Motor neuron (in vitro differentiated cells): ENCODE results near the gene AMMECR1. TPM values are rescaled to one million over a fixed set of nuclear protein-coding genes. Genes with fewer than 3 reads are reported as not detected.
"Not testable (repeated sequence)": the region's sequence is repeated elsewhere in the genome, so short reads cannot be mapped to it uniquely, and the experiment has no call there.

Experiments used
- ATAC-seq, 8 experiments: fragments of 200-7000 bp; cut with Tn5 transposase; replicated peaks in 6 of 8; 2 replicates each; pipeline ENCODE4 v1.8.0; 2021; ENCODE audit warnings: mild to moderate bottlenecking in 8 of 8, moderate library complexity in 8 of 8
- H3K27ac ChIP-seq, 2 donors: fragments of 250-450 bp; sonication (Bioruptor Pico); 2 replicates each; pipeline ENCODE4 v1.9.0; 2021; ENCODE audit warnings: antibody characterized with exemption in 2 of 2, mild to moderate bottlenecking in 2 of 2, moderate library complexity in 1 of 2
- H3K4me1 ChIP-seq, 2 donors: fragments of 250-450 bp; sonication (Bioruptor Pico); replicated peaks in 1 of 2; 2 replicates each; pipeline ENCODE4 v1.6.1; 2021; ENCODE audit warnings: antibody characterized with exemption in 2 of 2, mild to moderate bottlenecking in 2 of 2, moderate library complexity in 1 of 2
- H3K4me3 ChIP-seq, 5 donors: fragments of 250-450 bp; sonication (Bioruptor Pico); 2 replicates each; pipeline ENCODE4 v1.9.0; 2021; ENCODE audit warnings: antibody characterized with exemption in 5 of 5, mild to moderate bottlenecking in 5 of 5, moderate library complexity in 4 of 5
- WGBS, 10 experiments: fragments of 450-650 bp; shearing (Covaris generic); methylation state at CpG; one replicate each; pipeline ENCODE4 v1.0.0; 2022; 5-methylcytosine and 5-hydroxymethylcytosine counted together
- in situ Hi-C, 9 experiments: fragments of 400-800 bp; cut with MboI; loops; one replicate each; pipeline ENCODE4 v1.15.0; 2021; ENCODE audit warnings: low sequenced_read_pairs in 9 of 9, low pct_unique_long_range_greater_than_20kb in 2 of 9; ENCODE audit not compliant: unreplicated experiment in 9 of 9
- total RNA-seq, 8 experiments: library from RNA; unstranded; fragments of 300-600 nt; gene quantifications; 2 replicates each; pipeline versions ENCODE4 v1.2.3 to v1.2.4, GENCODE V29; 2022

Gene AMMECR1
- total RNA-seq, 8 experiments from 2014 or later, result 3.3 to 9.9 (median 5.9) TPM

DNA sequence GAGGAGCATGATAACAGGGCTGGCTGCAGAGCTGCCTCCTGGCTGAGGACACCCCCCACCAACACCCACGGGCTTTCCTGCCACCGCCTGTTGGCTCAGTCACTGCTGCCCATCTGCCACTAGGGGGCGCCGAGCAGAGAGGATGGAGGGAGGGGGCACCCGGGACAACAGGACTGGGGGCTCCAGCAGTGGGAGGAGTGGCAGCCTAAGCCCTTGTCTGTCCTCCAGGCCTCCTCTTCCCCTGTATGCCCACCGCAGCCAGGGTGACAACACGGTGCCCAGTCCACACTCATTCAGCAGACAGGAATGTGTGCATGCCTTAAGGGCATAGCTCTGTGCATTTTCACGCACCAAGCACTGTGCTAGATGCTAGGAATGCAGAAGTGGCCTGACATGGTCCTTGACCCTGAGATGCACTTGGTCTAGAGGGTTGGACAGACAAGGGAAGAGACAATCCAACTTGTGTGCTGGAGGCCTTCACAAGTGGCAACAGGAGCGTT, 149.9 kb downstream of the AMMECR1 start:
- Histone ChIP-seq H3K4me3 (no peak overlapping the region), H3K27ac (no peak overlapping the region), H3K4me1 (no peaks in the 10 kb centered on the region)
- no CpG with 5 or more reads among the region's 9 CpGs for WGBS, 10 experiments
- peak in 3 of 8 experiments; percentile 66 to 91 (median 83) for ATAC-seq
- in situ Hi-C loops, result loop anchor here in 6 of 9 experiments (10.0 to 25.0 kb wide), 3 partner anchors 144 to 244 kb away; partner anchors contain the start of gene AMMECR1 (in 1 of the 6)

- no peak overlapping the region for H3K27ac ChIP-seq
- ATAC-seq, result no peak
- peaks cover 0 to 5% of the 10 kb centered on the region in 2 donors for H3K4me1 ChIP-seq
- 60 to 94% (median 82%) methylated on average over 1 to 3 of the region's 3 CpGs; no CpG with 5 or more reads in 3 of the 10 experiments for WGBS, 10 experiments
- H3K4me3 ChIP-seq, result no peak overlapping the region
- in situ Hi-C loops, result loop anchor here in 6 of 9 experiments (10.0 to 25.0 kb wide), 3 partner anchors 149 to 249 kb away; partner anchors contain the start of gene AMMECR1 (in 1 of the 6)
Measured at GRCh38 chrX:110163488-110163887, 154.4 kb downstream of the AMMECR1 start.

DNA sequence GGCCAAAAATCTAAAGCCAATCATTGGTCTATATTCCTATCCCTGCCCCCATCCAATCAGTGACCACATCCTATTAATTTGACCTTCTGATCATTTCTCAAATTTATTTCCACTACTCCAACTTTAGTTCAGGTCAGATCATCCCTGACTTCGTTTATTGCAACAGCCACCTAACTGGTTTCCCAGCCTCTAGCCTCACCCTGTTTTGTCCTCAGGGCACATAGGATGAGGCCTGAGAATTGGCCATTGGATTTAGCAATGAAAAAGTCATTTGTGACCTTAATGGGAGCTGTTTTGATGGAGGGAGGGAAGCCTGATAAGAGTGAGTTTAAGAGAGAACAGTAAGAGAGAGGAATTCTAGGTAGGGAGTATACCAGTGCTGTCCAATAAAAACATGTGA, 155.0 kb downstream of the AMMECR1 start:
- no peak for ATAC-seq
- in situ Hi-C loops, result loop anchor here in 6 of 9 experiments (10.0 to 25.0 kb wide), 3 partner anchors 149 to 249 kb away; partner anchors contain the start of gene AMMECR1 (in 1 of the 6)

DNA sequence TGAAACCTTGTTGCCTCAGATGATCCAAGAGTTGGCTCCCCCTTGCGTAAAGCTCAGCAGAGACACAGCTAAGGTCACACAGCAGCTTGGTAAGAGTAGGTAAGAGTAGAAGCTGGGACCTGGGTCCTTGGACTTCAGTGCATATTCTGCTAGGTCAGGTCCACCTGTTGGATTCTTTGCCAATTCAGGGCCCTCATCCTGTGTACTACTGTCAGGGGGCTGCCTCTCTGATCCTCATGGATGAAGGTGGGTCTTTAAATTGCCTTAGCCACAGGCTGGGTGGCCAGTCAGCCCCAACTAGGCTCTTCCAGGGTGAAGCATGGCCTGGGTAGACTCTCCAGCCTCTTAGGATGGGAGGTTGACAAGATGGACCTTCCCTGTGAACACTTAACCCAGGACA, 155.8 kb downstream of the AMMECR1 start:
- H3K4me1 ChIP-seq, result peaks cover 0 to 5% of the 10 kb centered on the region in 2 donors
- in situ Hi-C loops, result loop anchor here in 6 of 9 experiments (10.0 to 25.0 kb wide), 3 partner anchors 150 to 250 kb away; partner anchors contain the start of gene AMMECR1 (in 1 of the 6)
- ATAC-seq, result no peak
- H3K4me3 ChIP-seq, result no peak overlapping the region
- H3K27ac ChIP-seq, result no peak overlapping the region
- 100% methylated on average over 1 of the region's 1 CpG; no CpG with 5 or more reads in 9 of the 10 experiments for WGBS, 10 experiments

More for the DNA sequence above, 155.0 kb downstream of the AMMECR1 start:
- Histone ChIP-seq H3K27ac (no peak overlapping the region), H3K4me3 (no peak overlapping the region), H3K4me1 (peaks cover 0 to 5% of the 10 kb centered on the region in 2 donors)
- 60 to 100% methylated on average over 1 of the region's 1 CpG; no CpG with 5 or more reads in 8 of the 10 experiments for WGBS, 10 experiments

DNA sequence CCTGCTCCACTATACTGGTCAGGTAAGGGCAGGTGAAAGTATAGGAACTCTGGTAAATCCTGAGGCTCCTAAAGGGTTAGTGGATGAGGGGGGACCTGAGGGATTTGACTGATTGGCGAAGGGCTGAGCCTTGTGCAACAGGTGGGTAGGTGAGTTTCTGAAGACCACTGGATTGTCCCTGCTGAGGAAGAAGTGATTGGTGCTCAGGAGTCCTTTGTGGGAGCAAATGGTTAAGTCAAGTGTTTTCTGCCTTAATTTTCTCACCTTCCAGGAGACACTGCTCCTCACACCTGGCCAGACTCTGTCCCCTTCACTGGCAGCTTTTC, 156.6 kb downstream of the AMMECR1 start:
- H3K27ac ChIP-seq, result no peak overlapping the region
- WGBS, 10 experiments, result 80 to 83% methylated on average over 1 of the region's 1 CpG; no CpG with 5 or more reads in 8 of the 10 experiments
- no peak overlapping the region for H3K4me3 ChIP-seq
- in situ Hi-C loops, result loop anchor here in 6 of 9 experiments (10.0 to 25.0 kb wide), 3 partner anchors 151 to 251 kb away; partner anchors contain the start of gene AMMECR1 (in 1 of the 6)
- peaks cover 0 to 5% of the 10 kb centered on the region in 2 donors for H3K4me1 ChIP-seq
- no peak for ATAC-seq

DNA sequence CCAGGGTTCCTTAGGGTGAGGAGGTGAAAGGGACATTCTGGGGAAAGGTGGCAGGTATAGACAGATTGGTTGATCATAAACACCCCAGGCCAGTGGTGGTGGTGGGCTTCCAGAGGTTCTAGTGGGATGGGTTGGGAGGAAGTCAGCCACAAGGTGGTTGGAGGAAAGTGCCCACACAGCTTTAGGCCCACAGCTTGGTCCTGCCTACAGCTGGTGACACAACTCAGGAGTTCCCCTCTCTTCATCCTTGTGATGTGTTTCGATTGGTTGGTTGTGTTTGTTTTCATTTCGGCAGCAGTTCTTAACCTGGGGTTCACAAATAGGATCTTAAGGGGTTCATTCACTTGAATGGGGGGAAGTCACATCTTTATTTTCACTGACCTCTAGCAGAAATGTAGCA, 158.0 kb downstream of the AMMECR1 start:
- no peak for ATAC-seq
- Histone ChIP-seq H3K4me1 (peaks cover 0 to 5% of the 10 kb centered on the region in 2 donors), H3K4me3 (no peak overlapping the region), H3K27ac (no peak overlapping the region)
- WGBS, 10 experiments, result 75 to 86% methylated on average over 1 to 2 of the region's 2 CpGs; no CpG with 5 or more reads in 8 of the 10 experiments
- in situ Hi-C loops, result loop anchor here in 7 of 9 experiments (5.0 to 25.0 kb wide), 4 partner anchors 152 to 252 kb away; partner anchors contain the start of gene AMMECR1 (in 1 of the 7)

- no peak overlapping the region for H3K27ac ChIP-seq
- 20 to 100% (median 60%) methylated on average over 1 to 5 of the region's 7 CpGs; no CpG with 5 or more reads in 5 of the 10 experiments for WGBS, 10 experiments
- no peak for ATAC-seq
- no peak overlapping the region for H3K4me3 ChIP-seq
- in situ Hi-C loops, result loop anchor here in 6 of 9 experiments (5.0 to 25.0 kb wide), 4 partner anchors 153 to 253 kb away; partner anchors contain the start of gene AMMECR1 (in 1 of the 6)
- H3K4me1 ChIP-seq, result peaks cover 0 to 5% of the 10 kb centered on the region in 2 donors
Measured at GRCh38 chrX:110159235-110159634, 158.7 kb downstream of the AMMECR1 start.

- 100% methylated on average over 1 of the region's 1 CpG; no CpG with 5 or more reads in 9 of the 10 experiments for WGBS, 10 experiments
- Histone ChIP-seq H3K27ac (no peak overlapping the region), H3K4me3 (no peak overlapping the region), H3K4me1 (peaks cover 0 to 5% of the 10 kb centered on the region in 2 donors)
- no peak for ATAC-seq
- in situ Hi-C loops, result loop anchor here in 6 of 9 experiments (5.0 to 25.0 kb wide), 4 partner anchors 155 to 255 kb away; partner anchors contain the start of gene AMMECR1 (in 1 of the 6)
Measured at GRCh38 chrX:110157444-110157843, 160.4 kb downstream of the AMMECR1 start.

DNA sequence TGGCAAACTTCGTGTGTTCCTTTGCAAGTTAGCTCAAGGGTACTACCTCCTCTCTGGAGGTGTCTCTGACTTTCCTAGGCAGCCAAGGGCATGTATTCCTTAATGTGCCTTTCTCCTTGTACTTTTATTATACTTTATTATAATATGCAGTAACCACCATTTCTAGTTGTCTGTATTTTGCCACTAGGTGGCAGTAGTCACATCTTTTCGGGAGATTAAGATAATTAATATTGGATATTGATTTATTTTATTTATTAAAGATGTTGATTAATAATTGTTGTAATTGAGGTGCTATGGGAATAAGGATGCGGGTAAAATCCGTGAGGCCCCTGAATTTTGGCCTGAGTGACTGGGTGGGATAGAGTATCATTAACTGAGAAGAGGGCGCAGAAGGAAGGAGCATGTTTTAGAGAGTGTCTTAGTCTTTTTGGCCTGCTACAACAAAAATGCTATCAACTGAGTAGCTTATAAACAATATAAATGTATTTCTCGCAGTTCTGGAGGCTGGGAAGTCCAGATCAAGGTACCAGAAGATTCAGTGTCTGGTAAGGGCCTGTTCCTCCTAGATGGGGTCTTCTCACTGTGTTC, 161.6 kb downstream of the AMMECR1 start:
- 13 to 100% (median 75%) methylated on average over 1 to 5 of the region's 6 CpGs; no CpG with 5 or more reads in 4 of the 10 experiments for WGBS, 10 experiments
- Histone ChIP-seq H3K4me3 (no peak overlapping the region), H3K4me1 (peaks cover 0 to 5% of the 10 kb centered on the region in 2 donors), H3K27ac (no peak overlapping the region)
- in situ Hi-C loops, result loop anchor here in 6 of 9 experiments (5.0 to 25.0 kb wide), 4 partner anchors 156 to 256 kb away; partner anchors contain the start of gene AMMECR1 (in 1 of the 6)
- no peak for ATAC-seq

DNA sequence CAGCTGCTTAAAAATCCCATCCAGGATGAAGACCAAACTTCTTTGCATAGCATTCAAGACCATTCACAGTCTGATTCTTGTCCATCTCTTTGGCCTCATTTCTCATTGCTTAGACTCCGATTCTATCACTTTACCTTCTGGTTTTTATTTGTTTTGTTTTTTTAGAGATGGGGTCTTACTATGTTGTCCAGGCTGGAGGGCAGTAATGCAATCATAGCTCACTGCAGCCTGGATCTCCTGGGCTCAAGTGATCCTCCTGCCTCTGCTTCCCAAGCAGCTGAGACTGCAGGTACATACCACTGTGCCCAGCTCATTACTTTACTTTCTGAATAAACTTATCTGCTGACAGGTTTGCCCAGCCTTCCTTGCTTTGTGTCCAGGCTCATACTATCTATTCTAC, 162.1 kb downstream of the AMMECR1 start:
- peaks cover 0 to 4% of the 10 kb centered on the region in 2 donors for H3K4me1 ChIP-seq
- no peak for ATAC-seq
- in situ Hi-C loops, result loop anchor here in 6 of 9 experiments (5.0 to 25.0 kb wide), 4 partner anchors 157 to 257 kb away; partner anchors contain the start of gene AMMECR1 (in 1 of the 6)
- WGBS, 10 experiments, result 0 to 80% (median 44%) methylated on average over 1 of the region's 1 CpG; no CpG with 5 or more reads in 5 of the 10 experiments
- H3K4me3 ChIP-seq, result no peak overlapping the region
- H3K27ac ChIP-seq, result no peak overlapping the region

- in situ Hi-C loops, result loop anchor here in 6 of 9 experiments (10.0 to 25.0 kb wide), 3 partner anchors 158 to 258 kb away; partner anchors contain the start of gene AMMECR1 (in 1 of the 6)
- WGBS, 10 experiments, result 13 to 100% (median 39%) methylated on average over 2 to 5 of the region's 5 CpGs; no CpG with 5 or more reads in 7 of the 10 experiments
- H3K4me3 ChIP-seq, ATAC-seq, H3K27ac ChIP-seq, H3K4me1 ChIP-seq: not testable (repeated sequence)
Measured at GRCh38 chrX:110154328-110154727, 163.6 kb downstream of the AMMECR1 start.

GRCh38 chrX:110153896-110154295, 164.0 kb downstream of the AMMECR1 start:
- no peak for ATAC-seq
- in situ Hi-C loops, result loop anchor here in 6 of 9 experiments (10.0 to 25.0 kb wide), 3 partner anchors 158 to 258 kb away; partner anchors contain the start of gene AMMECR1 (in 1 of the 6)
- no peak overlapping the region for H3K27ac ChIP-seq
- 23 to 100% (median 91%) methylated on average over 1 to 2 of the region's 2 CpGs; no CpG with 5 or more reads in 4 of the 10 experiments for WGBS, 10 experiments
- no peak overlapping the region for H3K4me3 ChIP-seq
- H3K4me1 ChIP-seq, result no peaks in the 10 kb centered on the region
